Measurements from ENCODE around the gene CARM1. TPM values are rescaled to one million over a fixed set of nuclear protein-coding genes. Genes with fewer than 3 reads are reported as not detected.

The CARM1 gene
- total and polyA plus RNA-seq, 2 of the 13 experiments (the other 11 are each of a cell fraction or from before 2014, with no cell fraction given), result 27.6 to 55.8 TPM

DNA sequence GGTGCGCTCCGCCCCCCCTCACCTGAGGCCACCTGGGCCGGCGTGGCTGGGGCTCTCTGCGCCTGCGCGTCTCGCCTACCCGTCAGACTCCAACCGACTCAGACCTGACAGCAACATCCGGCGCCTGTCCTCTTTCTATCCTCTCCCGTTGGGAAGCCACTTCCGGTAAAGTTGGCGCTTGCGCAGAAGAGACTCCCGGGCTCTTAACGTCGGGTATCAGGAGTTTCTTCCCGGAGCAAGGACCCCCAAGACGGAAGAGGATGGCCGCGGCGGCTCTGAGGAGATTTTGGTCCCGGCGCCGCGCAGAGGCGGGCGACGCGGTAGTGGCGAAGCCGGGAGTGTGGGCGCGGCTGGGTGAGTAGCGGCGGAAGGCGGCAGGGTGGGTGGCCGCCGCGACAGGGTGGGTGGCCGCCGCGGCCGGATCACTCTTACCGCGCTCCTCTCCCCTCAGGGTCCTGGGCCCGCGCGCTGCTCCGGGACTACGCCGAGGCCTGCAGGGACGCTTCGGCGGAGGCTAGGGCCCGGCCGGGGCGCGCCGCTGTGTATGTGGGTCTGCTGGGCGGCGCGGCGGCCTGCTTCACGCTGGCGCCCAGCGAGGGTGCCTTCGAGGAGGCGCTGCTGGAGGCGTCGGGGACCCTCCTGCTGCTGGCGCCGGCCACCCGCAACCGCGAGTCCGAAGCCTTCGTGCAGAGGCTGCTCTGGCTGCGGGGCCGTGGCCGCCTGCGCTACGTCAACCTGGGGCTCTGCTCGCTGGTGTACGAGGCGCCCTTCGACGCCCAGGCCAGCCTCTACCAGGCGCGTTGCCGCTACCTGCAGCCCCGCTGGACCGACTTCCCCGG, 57.4 kb downstream of the CARM1 start, which contains the start of the genes TIMM29 and YIPF2 (continued):
- TF ChIP-seq, protein P1, sequence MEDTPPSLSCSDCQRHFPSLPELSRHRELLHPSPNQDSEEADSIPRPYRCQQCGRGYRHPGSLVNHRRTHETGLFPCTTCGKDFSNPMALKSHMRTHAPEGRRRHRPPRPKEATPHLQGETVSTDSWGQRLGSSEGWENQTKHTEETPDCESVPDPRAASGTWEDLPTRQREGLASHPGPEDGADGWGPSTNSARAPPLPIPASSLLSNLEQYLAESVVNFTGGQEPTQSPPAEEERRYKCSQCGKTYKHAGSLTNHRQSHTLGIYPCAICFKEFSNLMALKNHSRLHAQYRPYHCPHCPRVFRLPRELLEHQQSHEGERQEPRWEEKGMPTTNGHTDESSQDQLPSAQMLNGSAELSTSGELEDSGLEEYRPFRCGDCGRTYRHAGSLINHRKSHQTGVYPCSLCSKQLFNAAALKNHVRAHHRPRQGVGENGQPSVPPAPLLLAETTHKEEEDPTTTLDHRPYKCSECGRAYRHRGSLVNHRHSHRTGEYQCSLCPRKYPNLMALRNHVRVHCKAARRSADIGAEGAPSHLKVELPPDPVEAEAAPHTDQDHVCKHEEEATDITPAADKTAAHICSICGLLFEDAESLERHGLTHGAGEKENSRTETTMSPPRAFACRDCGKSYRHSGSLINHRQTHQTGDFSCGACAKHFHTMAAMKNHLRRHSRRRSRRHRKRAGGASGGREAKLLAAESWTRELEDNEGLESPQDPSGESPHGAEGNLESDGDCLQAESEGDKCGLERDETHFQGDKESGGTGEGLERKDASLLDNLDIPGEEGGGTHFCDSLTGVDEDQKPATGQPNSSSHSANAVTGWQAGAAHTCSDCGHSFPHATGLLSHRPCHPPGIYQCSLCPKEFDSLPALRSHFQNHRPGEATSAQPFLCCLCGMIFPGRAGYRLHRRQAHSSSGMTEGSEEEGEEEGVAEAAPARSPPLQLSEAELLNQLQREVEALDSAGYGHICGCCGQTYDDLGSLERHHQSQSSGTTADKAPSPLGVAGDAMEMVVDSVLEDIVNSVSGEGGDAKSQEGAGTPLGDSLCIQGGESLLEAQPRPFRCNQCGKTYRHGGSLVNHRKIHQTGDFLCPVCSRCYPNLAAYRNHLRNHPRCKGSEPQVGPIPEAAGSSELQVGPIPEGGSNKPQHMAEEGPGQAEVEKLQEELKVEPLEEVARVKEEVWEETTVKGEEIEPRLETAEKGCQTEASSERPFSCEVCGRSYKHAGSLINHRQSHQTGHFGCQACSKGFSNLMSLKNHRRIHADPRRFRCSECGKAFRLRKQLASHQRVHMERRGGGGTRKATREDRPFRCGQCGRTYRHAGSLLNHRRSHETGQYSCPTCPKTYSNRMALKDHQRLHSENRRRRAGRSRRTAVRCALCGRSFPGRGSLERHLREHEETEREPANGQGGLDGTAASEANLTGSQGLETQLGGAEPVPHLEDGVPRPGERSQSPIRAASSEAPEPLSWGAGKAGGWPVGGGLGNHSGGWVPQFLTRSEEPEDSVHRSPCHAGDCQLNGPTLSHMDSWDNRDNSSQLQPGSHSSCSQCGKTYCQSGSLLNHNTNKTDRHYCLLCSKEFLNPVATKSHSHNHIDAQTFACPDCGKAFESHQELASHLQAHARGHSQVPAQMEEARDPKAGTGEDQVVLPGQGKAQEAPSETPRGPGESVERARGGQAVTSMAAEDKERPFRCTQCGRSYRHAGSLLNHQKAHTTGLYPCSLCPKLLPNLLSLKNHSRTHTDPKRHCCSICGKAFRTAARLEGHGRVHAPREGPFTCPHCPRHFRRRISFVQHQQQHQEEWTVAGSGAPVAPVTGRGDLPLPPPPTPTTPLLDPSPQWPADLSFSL (CRISPR knock-in tag; IDR thresholded peaks at IDR 0.05), result no peak
- TF ChIP-seq, protein P2, sequence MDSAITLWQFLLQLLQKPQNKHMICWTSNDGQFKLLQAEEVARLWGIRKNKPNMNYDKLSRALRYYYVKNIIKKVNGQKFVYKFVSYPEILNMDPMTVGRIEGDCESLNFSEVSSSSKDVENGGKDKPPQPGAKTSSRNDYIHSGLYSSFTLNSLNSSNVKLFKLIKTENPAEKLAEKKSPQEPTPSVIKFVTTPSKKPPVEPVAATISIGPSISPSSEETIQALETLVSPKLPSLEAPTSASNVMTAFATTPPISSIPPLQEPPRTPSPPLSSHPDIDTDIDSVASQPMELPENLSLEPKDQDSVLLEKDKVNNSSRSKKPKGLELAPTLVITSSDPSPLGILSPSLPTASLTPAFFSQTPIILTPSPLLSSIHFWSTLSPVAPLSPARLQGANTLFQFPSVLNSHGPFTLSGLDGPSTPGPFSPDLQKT (CRISPR knock-in tag; IDR thresholded peaks at IDR 0.05; ENCODE audit: borderline replicate concordance), result no peak
- TF ChIP-seq ARHGAP35 (CRISPR knock-in tag; IDR thresholded peaks at IDR 0.05; ENCODE audit: borderline replicate concordance) (peak; percentile 23; the same call in 1 of the 2 replicates), MYC (CRISPR knock-in tag; IDR thresholded peaks at IDR 0.05; ENCODE audit: borderline replicate concordance) (peak; percentile 46; the same call in 1 of the 2 replicates), SP4 (CRISPR knock-in tag; IDR thresholded peaks at IDR 0.05) (peak; percentile 80), ZEB1 (IDR thresholded peaks at IDR 0.05; ENCODE audit: insufficient replicate concordance, low read depth) (peak; percentile 97), CENPT (CRISPR knock-in tag; IDR thresholded peaks at IDR 0.05; ENCODE audit: low read depth) (no peak), SP2 (CRISPR knock-in tag; IDR thresholded peaks at IDR 0.05) (peak; percentile 40), SRY (CRISPR knock-in tag; IDR thresholded peaks at IDR 0.05) (no peak), DPF2 (CRISPR knock-in tag; IDR thresholded peaks at IDR 0.05; ENCODE audit: borderline replicate concordance, low read depth) (no peak), ZNF232 (CRISPR knock-in tag; IDR thresholded peaks at IDR 0.05; ENCODE audit: borderline replicate concordance) (no peak; the same call in 1 of the 2 replicates), ZNF337 (CRISPR knock-in tag; IDR thresholded peaks at IDR 0.05; ENCODE audit: borderline replicate concordance, low read depth) (no peak)
- TF ChIP-seq, protein P3, sequence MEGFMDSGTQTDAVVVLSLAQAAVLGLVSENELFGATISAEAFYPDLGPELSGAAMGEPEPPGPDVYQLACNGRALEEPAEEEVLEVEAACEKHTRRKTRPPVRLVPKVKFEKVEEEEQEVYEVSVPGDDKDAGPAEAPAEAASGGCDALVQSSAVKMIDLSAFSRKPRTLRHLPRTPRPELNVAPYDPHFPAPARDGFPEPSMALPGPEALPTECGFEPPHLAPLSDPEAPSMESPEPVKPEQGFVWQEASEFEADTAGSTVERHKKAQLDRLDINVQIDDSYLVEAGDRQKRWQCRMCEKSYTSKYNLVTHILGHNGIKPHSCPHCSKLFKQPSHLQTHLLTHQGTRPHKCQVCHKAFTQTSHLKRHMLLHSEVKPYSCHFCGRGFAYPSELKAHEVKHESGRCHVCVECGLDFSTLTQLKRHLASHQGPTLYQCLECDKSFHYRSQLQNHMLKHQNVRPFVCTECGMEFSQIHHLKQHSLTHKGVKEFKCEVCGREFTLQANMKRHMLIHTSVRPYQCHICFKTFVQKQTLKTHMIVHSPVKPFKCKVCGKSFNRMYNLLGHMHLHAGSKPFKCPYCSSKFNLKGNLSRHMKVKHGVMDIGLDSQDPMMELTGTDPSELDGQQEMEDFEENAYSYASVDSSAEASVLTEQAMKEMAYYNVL (CRISPR knock-in tag; IDR thresholded peaks at IDR 0.05; ENCODE audit: borderline replicate concordance), result peak; percentile 66
- TF ChIP-seq, protein P4, sequence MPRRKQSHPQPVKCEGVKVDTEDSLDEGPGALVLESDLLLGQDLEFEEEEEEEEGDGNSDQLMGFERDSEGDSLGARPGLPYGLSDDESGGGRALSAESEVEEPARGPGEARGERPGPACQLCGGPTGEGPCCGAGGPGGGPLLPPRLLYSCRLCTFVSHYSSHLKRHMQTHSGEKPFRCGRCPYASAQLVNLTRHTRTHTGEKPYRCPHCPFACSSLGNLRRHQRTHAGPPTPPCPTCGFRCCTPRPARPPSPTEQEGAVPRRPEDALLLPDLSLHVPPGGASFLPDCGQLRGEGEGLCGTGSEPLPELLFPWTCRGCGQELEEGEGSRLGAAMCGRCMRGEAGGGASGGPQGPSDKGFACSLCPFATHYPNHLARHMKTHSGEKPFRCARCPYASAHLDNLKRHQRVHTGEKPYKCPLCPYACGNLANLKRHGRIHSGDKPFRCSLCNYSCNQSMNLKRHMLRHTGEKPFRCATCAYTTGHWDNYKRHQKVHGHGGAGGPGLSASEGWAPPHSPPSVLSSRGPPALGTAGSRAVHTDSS (CRISPR knock-in tag; conservative IDR thresholded peaks at IDR 0.05), result no peak
